NAMALWA (cell line): ENCODE measurements around the gene EPHA1.

Experiments used
- DNase-seq: peaks from one replicate; pipeline ENCODE4 v3.0.0-alpha.2; 2015; ENCODE audit warnings: low spot score

The EPHA1 gene

DNA sequence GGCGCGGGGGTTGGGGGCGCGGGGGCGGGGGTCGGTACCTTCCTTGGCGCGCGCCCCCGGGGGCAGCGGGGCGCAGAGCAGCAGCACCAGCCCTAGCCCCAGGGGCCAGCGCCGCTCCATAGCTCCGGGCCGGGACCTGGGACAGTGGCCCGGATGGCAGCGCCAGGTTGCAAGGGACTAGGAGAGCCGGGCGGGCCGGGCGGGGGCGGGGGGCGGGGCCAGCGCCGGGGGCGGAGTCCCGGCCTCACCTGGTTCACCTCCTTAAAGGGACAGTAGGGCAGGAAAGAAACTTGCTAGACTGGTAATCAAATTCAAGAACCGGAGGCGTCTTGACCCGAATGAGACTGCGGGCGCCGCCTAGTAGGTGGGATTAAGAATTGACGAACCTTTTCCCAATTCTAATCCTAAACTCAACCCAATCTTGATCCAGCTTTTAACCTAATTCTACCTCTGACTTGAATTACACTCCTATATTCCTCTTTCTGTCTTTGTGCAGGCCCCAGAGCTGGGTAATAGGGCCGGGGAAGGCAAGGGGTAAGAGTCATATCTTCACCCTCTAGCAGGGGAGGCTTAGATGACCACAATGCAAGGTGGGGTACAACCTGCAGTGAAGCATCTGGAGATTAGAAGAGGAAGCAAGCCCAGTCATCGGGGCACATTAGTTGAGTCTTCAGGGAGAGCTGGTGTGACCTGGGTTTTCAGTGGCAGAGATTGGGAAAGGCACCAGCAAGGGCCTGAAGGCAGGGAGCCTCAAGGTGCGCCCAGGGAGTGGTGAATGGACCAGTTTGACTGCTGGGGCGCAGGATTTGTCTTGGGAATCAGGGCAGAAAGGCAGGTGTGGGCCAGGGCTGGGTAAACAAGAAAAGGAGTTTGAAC is at the start of gene EPHA1:
TSS of gene EPHA1 (minus strand) at position 171 of the 876 bp plus-strand sequence. CDS start at position 120, 51 bp downstream.
- no peak for DNase-seq

DNA sequence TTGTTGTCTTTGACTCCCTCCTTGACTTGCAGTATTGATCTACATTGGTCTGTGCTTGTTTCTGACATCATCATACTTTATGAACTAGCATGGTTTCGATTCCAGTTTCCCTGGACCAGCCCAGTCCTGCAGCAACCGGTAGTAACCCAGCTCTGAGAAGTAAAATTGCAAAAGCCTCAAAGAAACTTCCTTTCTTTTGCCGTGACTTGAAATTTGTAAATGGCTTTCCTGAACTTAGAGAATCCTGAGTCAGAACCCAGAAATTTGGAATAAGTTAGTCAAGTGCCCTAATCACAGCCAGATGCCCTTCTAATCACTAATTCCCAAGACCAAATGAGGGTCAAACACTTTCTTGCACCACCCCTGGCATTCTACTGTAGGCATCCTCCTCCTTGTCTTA is 49.6 kb upstream of the EPHA1 start:
- no peak for DNase-seq

DNA sequence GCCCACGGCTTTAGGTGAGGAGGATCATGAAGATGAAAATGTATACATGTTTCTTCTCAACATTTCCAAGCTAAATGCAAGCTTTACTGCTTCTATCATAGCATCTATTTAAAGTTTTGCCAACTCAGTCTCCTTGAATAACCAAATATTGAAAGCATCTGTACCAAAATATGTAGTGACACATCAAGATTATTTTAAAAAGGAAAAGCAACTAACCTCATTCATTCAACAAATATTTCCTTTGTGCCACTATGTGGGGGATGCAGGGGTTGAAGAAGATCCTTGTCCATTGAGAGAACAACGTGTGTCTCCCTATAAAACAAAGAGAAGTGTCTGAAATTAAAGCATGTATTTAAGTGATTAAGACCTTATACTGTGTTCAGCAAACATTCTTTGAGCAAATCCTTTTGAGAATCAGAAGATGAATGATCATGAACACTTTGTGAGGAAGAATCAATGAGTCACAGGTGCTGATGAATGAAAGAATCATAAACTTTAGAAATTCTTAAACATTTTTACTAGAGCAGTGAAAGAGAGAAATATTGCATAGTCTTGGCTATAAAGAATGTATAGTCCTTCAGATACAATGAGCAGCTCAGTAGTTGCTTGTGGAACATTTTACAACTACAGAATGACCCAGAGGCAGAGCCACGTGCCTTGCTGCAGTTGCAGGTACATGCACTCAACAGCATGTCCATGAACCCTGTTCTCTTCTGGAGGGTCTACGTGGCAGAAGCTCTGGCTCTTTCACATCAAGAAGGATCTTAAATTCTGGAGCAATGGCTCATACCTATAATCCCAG is 48.5 kb upstream of the EPHA1 start:
- no peak for DNase-seq

DNA sequence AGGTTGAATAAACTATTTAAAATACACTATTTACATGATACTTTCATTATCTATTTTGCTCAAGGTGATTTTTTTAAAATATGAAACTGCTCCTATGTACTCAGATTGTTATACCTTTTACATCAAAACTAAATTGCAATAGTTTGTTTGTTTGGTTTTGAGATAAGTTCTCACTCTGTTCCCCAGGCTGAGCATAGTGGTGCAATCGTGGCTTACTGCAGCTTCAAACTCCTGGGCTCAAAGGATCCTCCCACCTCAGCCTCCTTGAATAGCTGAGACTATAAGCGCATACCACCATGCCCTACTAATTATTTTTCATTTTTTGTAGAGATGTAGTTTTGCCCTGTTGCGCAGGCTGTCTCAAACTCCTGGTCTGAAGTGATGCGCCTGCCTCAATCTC is 47.3 kb upstream of the EPHA1 start:
- no peak for DNase-seq

DNA sequence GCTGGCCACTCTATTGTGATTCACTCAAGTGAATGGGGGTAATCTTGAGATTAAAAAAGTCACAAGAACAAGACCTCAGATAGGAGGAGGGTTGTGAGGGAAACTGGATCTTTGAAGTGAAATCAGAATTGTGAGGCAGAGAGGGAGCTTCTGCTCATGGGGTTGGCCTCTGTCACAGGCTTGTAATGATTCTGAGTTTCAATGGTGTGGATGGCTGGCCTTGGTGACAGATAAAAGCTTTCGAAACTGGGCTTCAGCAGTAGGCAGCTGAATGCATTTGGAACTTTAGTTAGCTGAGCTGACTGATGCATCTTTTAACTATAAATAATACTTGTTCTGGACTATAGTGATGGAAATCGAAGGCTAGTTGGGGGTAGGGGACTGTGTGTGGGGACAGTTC is 46.8 kb upstream of the EPHA1 start:
- no peak for DNase-seq

DNA sequence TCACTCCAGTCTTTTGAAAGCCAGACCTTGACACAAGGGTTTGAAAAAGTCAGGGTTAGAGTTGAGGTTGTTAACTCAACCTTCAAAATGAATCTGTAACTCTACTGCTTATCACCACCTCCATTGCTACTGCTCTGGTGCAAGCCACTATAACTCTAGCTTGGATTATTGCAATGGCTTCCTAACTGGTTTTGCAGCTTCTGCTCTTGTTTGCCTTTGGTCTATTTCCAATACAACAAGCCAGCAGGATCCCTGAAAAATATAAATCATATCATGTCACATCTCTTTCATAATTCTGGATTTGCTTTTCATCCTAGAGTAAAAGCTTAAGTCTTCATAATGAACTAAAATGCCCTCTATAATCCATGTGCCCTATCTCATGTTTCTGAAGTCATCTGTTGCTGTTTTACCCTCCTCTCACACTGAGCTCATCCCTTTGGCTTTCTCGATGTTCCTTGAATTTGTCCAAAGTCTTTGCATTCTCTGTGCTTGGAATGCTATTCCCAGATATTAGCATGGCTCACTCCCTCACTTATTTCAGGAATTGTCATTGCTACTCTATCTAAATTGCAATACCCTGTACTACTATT is 45.5 kb upstream of the EPHA1 start:
- DNase-seq, result no peak

DNA sequence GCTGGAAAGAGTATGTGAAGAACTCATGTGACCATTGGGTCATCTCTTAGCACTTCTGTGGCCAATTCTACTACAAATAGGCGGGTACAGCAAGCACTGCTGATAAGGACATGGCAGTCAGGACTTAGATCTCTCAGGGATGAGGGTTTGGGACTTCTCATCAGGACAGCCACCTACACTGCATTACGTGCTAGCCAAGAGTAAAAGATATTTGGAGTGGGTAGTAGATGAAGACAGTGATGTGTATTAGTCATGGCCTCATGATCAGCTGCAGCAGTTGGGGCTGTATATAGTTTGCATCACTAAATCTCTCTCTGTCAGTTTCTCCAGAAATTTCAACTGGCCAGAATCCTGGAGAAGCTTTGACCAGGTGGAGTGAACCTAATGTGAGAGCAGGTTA is 43.8 kb upstream of the EPHA1 start:
- no peak for DNase-seq

DNA sequence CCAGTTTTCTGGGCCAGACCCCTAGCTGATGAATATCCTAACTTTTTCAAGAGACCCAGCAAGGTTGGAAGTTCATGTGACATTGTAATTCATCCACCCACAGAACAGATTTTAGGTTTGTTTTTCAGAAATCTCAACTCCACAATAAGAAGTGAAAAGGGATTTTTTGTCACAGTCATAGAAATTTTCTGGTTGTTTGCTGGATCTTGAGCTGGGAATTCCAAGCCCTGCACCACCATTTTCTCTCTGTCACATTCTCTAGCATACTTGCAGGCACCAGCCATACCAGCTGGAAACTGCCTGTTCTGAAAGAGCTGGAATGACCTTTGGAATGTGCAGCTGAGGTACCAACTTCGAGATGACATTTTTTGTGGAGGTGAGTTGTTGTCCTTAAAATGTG is 43.1 kb upstream of the EPHA1 start:
- DNase-seq, result no peak

DNA sequence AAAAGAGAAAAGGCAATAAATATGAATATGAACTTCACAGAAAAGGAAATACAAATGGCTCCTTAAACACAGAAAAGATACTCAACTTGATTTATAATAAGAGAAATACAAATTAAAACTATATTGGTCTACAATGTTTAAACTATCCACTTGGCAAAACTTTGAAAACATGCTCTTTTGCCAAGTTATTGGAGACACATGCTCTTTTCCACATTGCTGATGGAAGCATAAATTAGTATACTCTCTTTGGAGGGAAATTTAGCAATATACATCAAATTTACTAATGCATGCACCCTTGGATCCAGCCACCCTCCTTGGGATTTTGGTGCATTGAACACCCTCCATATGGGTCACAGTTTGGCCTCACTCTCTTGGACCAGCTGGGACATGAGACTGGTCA is 42.5 kb upstream of the EPHA1 start:
- no peak for DNase-seq

DNA sequence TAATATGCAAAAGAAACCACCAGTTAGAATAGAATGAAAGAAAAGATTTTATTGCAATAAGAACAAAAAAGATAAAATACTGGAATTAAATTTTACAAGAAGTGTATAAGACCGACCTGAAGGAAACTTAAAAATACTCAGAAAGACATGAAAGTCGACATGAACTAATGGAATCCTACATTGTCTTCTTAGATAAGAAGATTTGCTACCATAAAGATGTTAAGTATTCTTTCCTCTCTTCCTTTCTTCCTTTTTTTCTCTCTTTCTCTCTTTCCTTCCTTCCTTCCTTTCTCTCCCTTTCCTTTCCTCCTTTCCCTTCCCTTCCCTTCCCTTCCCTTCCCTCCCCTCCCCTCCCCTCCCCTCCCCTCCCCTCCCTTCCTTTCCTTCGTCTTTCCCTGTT is 41.1 kb upstream of the EPHA1 start:
- DNase-seq, result no peak

DNA sequence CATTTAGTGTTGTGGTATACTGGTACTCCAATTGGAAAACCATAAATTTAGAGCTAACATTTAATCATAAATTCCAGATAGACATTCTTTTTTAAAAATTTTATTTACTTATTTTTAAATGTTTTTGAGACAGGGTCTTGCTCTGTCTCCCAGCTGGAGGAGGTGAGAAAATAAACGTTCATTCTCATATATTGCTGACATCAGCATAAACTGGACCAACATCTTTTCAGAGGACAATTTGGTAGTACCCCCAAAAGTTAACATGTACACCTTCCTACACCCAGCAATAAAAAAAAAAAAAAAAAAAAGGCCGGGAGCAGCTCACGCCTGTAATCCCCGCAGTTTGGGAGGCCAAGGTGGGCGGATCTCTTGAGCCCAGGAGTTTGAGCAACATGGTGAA is 39.8 kb upstream of the EPHA1 start:
- no peak for DNase-seq

DNA sequence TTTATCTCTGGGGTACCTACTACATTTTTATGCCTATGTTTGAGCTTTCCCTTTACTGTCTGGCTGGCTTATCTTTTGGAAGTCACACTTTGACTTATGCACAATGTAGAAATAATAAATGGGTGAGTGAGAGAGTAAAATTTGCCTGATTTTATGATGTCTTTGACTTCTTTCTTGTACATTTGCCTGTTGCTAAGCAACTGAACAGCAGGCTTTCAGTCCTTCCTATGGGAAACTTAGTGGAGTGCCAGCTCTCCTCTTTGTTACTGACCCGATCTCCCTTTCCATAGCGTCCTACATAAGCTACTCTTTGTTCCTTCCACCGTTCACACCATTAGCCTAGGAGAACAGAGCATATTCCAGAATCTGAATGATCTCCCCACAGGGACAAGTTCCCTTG is 38.8 kb upstream of the EPHA1 start:
- DNase-seq, result no peak

DNA sequence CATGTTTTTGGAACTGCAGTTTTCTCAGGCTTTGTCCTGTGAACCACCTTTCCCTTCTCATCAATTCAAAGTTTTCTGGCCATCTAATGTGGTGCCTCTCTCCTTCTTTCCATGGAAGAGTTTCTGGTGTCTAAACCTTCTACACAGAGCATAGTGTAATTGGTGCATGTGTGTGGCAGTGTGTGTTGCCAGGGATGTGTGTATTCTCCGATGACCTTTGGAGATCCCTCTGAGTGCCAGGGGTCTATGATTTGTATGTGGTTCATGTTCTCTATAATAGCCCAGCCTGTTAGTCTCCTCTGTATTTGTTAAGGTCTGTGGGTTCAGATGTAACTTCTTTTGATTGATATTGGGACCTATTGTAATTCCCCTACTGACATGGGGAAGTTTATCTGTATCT is 36.1 kb upstream of the EPHA1 start:
- no peak for DNase-seq

DNA sequence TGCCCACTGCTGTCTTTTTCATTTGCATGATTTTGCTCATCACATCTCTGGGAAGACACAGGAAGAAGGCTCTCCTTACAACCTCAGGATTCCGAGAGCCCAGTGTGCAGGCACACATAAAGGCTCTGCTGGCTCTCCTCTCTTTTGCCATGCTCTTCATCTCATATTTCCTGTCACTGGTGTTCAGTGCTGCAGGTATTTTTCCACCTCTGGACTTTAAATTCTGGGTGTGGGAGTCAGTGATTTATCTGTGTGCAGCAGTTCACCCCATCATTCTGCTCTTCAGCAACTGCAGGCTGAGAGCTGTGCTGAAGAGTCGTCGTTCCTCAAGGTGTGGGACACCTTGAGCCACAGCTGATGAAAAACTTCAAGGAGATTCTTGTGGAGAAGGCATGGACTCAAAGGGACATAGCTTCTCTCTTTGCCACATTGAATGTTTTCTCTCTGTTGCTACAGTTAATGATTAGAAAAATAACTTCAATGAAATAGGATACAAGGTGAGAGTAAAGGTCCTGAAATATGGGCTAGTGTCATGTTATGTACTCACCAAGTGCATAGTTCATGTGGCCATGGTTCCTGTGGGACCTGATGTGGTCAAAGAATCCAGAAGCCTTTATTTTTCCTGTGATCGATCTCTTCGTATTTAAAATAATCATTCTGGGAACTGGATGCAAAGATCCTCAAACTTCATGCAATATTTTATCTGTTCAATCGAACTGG is 35.6 kb upstream of the EPHA1 start:
- no peak for DNase-seq

DNA sequence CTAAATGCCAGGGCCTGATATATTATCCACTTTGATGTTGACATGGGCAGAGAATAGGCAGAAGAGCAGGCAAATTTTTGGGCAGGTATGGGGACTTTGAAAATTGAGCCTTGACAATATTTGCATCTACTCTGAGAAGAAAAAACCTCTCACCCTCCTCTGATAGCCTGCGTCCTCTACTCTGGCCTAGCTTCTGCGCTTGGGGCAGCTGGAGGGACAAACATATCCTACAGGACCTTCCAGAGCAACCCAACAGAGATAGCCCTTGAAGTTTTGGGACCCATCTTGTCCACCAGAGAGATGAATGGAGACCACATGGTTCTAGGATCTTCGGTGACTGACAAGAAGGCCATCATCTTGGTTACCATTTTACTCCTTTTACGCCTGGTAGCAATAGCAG is 34.5 kb upstream of the EPHA1 start, which contains the start of gene TAS2R60:
TSS of gene TAS2R60 (plus strand) at position 301 of the 400 bp plus-strand sequence. CDS start at position 301, 0 bp downstream.
- DNase-seq, result no peak

DNA sequence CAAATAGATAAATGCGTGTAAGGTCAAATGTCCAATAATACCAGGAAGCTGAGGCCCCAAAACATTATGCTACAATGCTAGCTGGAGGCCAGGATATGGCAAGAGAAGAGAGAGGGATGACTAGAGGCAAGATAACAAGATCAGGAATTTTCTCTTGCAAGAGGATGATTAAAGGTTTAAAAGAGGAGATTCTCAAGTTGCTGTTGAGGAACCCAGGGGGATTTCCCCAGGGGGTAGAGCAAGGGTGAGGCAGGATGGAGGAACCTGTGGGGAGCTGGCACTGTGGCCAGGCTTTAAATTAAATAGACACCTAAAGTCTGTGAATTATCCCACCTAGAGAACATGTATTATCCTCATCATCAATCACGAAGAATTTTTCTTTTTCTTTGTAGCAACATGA is 31.2 kb upstream of the EPHA1 start:
- DNase-seq, result no peak

DNA sequence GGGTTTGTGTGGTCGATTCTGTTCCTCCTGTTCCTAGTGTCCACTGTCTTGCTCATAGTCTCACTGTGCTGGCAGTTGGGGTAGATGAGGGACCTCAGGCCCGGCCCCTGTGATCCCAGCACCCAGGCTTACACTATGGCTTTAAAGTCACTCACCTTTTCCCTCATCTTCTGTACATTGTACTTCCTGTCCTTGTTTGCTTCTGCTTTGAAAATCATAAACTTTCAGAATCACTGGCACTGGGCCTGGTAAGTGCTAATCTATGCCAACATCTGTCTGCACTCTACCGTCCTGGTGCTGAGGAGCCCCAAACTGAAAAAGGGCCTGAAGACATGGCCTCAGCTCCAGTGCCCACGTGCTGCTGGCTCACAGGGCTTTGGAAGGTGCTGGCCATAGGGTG is 28.9 kb upstream of the EPHA1 start:
- DNase-seq, result no peak

DNA sequence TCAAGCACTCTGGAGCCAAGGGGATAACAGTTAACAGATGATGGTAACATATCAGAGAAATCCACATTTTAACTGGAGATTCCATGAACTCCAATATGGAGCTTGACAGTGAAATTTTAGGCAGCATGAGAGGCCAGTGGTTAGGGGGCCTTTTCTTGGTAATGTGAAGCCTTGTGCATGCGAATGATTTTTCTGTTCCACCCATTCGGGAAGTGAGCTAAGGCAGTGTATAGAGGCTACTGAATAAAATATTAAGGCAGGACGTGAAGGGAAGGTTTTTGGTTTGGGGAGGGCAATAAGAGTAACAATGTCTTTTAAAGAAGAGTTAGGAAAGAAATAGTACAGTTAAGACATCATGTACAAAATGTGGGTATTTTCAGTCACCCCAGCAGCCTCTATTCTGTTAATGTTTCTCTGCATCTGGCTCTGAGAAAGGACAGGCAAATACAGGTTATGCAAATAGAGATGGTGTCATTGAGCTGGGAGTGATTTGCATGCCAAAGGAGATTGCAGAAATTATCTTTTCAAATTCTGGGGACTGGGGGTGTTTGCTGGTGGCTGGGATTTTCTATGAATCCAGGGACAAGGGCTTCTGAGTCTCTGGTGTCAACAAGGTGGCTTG is 27.8 kb upstream of the EPHA1 start:
- peak; percentile 30 for DNase-seq

DNA sequence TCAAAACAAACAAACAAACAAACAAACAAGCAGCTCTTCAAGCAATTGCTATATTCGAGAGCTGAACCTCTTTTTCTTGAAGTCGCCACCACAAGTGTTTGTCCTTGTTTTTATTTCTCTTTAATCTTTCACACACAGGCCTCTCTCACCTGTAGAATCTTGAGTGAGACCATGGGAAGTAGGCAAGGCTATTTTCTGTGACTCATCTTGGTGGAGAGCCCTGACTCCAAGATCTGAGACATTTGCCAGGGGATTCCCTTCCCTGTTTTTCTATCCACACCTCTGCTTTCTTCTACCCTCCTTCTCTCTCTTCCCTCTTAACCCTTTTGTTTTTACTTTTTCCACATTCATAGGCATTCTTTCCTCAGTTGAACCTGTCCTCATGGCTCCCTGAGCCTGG is 26.6 kb upstream of the EPHA1 start:
- DNase-seq, result no peak

DNA sequence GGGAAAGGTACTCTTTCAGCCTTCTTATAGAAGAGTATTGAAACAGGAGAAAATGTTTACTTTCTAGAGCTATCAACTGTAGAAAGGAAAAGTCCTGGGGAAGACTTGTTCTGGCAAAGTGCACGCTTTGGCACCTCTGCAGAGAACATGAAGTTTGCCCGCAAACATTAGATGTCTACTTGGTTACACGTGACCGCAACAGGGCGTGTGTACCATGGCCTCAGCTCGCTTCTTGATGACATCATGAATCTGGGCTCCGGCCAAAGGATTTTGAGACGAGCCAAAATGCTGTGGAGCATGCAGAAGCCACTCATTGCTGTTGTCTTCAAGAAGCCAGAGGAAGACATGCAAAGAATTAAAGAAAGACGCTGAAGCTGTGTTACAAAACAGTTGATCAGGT is 26.0 kb upstream of the EPHA1 start:
- no peak for DNase-seq

DNA sequence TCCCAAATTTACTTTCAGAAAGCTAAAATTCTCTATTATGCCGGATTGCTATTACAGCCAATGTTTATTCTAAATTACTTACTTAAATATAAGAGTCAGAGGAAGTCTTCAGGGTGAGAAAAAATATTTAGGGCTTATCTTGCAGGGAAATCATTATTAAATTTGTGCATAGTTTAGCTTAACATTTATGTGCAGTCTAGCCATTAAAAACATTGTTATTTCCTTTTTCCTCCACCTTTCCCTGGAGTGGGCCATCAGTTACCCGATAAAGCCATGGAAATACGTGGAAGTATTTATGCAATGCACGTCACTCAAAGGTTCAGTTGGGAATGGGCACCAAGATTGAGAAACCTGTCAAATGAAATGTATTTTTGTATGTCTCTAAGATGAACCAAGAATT is 25.1 kb upstream of the EPHA1 start:
- no peak for DNase-seq

DNA sequence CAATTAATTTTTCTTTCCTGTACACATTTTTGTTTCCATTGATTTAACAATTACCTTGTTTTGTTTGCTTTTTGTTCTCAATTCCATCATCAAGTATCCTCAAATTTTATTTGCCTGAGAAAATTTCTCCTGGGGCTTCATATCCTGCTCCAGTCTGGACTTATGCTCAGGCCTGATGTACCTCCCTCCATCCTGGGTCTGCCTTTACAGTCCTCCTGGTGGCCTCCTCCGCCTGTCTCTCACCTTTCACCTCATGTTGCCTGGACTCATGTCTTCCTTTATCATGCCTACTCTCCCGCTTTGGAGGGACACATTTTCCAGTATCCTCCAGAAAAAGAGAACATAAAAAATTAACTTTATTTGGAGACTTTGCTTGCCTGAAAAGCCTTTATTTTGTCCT is 22.5 kb upstream of the EPHA1 start:
- DNase-seq, result no peak
